HL-60 (cell line): ENCODE data around the gene TDRKH.

Source experiments
- DNase-seq, 2 experiments: peaks; one replicate each; pipeline ENCODE4 v3.0.0-alpha.2; 2010 to 2020; ENCODE audit warnings: low read depth in 1 of 2, low spot score in 1 of 2
- H3K27ac ChIP-seq: fragments of 250-450 bp; sonication (Bioruptor Pico); replicated peaks from 2 replicates; pipeline ENCODE4 v1.5.1; 2020; ENCODE audit warnings: mild to moderate bottlenecking, moderate library complexity
- H3K27me3 ChIP-seq: fragments of 250-450 bp; sonication (Bioruptor Pico); 2 replicates; pipeline ENCODE4 v1.5.1; 2021; ENCODE audit warnings: mild to moderate bottlenecking, moderate library complexity; ENCODE audit not compliant: insufficient read depth, poor library complexity, severe bottlenecking
- H3K4me3 ChIP-seq: replicated peaks from 2 replicates; pipeline ENCODE4 v1.5.1; 2011; ENCODE audit warnings: mild to moderate bottlenecking, control low read depth, low read length; ENCODE audit not compliant: insufficient read depth
- CTCF ChIP-seq: IDR thresholded peaks from one replicate; pipeline ENCODE4 v1.5.1; 2011; ENCODE audit warnings: low read length, control low read depth, inconsistent platforms; ENCODE audit not compliant: insufficient read depth
- GABPA ChIP-seq: IDR thresholded peaks from 2 replicates; pipeline ENCODE4 v1.6.1; 2012; ENCODE audit warnings: low read depth
- POLR2AphosphoS5 ChIP-seq: IDR thresholded peaks from 2 replicates; pipeline ENCODE4 v1.6.1; 2012; ENCODE audit warnings: low read depth
- REST ChIP-seq: IDR thresholded peaks from 2 replicates; pipeline ENCODE4 v1.6.1; 2012; ENCODE audit warnings: low read depth; ENCODE audit not compliant: insufficient replicate concordance
- SPI1 ChIP-seq: IDR thresholded peaks from 2 replicates; pipeline ENCODE4 v1.6.1; 2012; ENCODE audit warnings: low read depth, mild to moderate bottlenecking, borderline replicate concordance

TDRKH gene

GRCh38 chr1:151800830-151801229 is 10.5 kb upstream of the TDRKH start:
- no peak overlapping the region for H3K27ac ChIP-seq
- TF ChIP-seq POLR2AphosphoS5 (no peak), CTCF (no peak), SPI1 (no peak), REST (no peak), GABPA (no peak)
- no peak overlapping the region for H3K4me3 ChIP-seq
- no peak for DNase-seq
- peaks cover 9% of the 10 kb centered on the region for H3K27me3 ChIP-seq

GRCh38 chr1:151799179-151800022 is 9.1 kb upstream of the TDRKH start:
- peaks cover 9% of the 10 kb centered on the region for H3K27me3 ChIP-seq
- no peak for DNase-seq
- no peak overlapping the region for H3K27ac ChIP-seq
- TF ChIP-seq GABPA (no peak), POLR2AphosphoS5 (no peak), SPI1 (no peak), REST (no peak), CTCF (no peak)
- no peak overlapping the region for H3K4me3 ChIP-seq

- Histone ChIP-seq H3K27ac (no peak overlapping the region), H3K4me3 (no peak overlapping the region), H3K27me3 (peaks cover 9% of the 10 kb centered on the region)
- TF ChIP-seq POLR2AphosphoS5 (no peak), GABPA (no peak), SPI1 (no peak), REST (no peak), CTCF (no peak)
- no peak for DNase-seq
Observed at GRCh38 chr1:151798571-151798970, 8.3 kb upstream of the TDRKH start.
